OCI-LY1 (cell line): ENCODE results near the gene CNDP1.

Experiments used
- EZH2 ChIP-seq: fragments of 200-600 bp; sonication (generic), shearing (Covaris generic); IDR thresholded peaks from 2 replicates; pipeline ENCODE4 v1.8.0; 2017; ENCODE audit warnings: borderline replicate concordance, mixed run types, mild to moderate bottlenecking, antibody characterized with exemption, low read length, moderate library complexity, mixed read lengths
- TF ChIP-seq, protein P1 (sequence below): fragments of 200-600 bp; sonication (generic), shearing (Covaris generic); IDR thresholded peaks from 2 replicates; pipeline ENCODE4 v1.5.1; 2017; ENCODE audit warnings: mild to moderate bottlenecking, antibody characterized with exemption, low read length, moderate library complexity, mixed read lengths

DNA sequence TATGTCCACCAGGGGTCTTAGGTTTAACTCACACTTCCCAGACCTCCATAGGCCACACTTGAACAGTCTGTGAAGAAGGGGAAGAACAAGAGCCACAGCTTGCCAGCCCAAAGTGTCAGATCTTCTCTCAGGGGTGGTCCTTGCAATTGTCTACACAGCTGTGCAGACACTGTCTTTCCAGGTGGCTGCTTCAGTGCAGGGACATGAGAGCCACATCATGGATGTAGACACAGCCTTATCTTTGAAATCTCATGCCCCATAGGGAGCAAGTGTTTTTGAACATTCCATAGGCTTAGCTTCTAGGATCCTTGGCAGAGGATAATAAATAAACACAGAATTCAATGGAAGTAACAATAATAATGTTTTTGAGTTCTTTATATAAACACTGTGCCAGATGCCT, 70.1 kb downstream of the CNDP1 start:
- TF ChIP-seq, protein P1, sequence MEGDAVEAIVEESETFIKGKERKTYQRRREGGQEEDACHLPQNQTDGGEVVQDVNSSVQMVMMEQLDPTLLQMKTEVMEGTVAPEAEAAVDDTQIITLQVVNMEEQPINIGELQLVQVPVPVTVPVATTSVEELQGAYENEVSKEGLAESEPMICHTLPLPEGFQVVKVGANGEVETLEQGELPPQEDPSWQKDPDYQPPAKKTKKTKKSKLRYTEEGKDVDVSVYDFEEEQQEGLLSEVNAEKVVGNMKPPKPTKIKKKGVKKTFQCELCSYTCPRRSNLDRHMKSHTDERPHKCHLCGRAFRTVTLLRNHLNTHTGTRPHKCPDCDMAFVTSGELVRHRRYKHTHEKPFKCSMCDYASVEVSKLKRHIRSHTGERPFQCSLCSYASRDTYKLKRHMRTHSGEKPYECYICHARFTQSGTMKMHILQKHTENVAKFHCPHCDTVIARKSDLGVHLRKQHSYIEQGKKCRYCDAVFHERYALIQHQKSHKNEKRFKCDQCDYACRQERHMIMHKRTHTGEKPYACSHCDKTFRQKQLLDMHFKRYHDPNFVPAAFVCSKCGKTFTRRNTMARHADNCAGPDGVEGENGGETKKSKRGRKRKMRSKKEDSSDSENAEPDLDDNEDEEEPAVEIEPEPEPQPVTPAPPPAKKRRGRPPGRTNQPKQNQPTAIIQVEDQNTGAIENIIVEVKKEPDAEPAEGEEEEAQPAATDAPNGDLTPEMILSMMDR = no peak
- TF ChIP-seq EZH2 = no peak
